Panc1 (cell line): ENCODE measurements around the gene NFIC.

Source experiments
- CTCF ChIP-seq: fragments of 450-650 bp; IDR thresholded peaks from 2 replicates; pipeline ENCODE4 v1.5.1; 2017; ENCODE audit warnings: mild to moderate bottlenecking
- POLR2AphosphoS5 ChIP-seq: IDR thresholded peaks from 2 replicates; pipeline ENCODE4 v1.6.1; 2012; ENCODE audit warnings: mild to moderate bottlenecking, low read depth, low read length, moderate library complexity
- TCF7L2 ChIP-seq: IDR thresholded peaks from 2 replicates; pipeline ENCODE4 v1.6.1; 2011; ENCODE audit warnings: mild to moderate bottlenecking, low read depth, low read length, inconsistent platforms

- TF ChIP-seq TCF7L2 (no peak), CTCF (no peak), POLR2AphosphoS5 (no peak)
Measured at GRCh38 chr19:3398900-3399278, 32.5 kb downstream of the NFIC start.
